IMR-90 (cell line): ENCODE measurements around the gene CTNNA2. TPM values are rescaled to one million over a fixed set of nuclear protein-coding genes. Genes with fewer than 3 reads are reported as not detected.

Experiments used
- ATAC-seq: fragments of 200-7000 bp; cut with Tn5 transposase; 2 replicates; pipeline ENCODE4 v1.9.1; 2020; ENCODE audit warnings: low read depth, mild to moderate bottlenecking, moderate library complexity
- BruUV-seq: library from RNA; stranded (reverse); fragments of 400-500 nt; replicated peaks from 2 replicates; lab custom pipeline; 2021; lab: Mats Ljungman, UMichigan
- CTCF ChIA-PET: fragments of 300-600 bp; formaldehyde crosslinking; extraction: SDS; loops from one replicate; lab custom pipeline; 2021; ENCODE audit warnings: antibody characterized with exemption; lab: Yijun Ruan, JAX
- POLR2A ChIA-PET: fragments of 300-600 bp; sonication (Branson Sonifier 250); formaldehyde crosslinking; loops from one replicate; lab custom pipeline; 2022; ENCODE audit warnings: antibody characterized with exemption; ENCODE audit not compliant: unreplicated experiment; lab: Charles Lee
- DNase-seq: peaks from one replicate; pipeline ENCODE4 v3.0.0; 2013
- H2AFZ ChIP-seq: replicated peaks from 2 replicates; pipeline ENCODE3; 2013; ENCODE audit warnings: low read length, mild to moderate bottlenecking; ENCODE audit not compliant: poor library complexity
- H2AK5ac ChIP-seq: 2 replicates; pipeline ENCODE4 v1.6.1; 2013; ENCODE audit warnings: low read depth, low read length, inconsistent platforms
- H2AK9ac ChIP-seq: replicated peaks from 2 replicates; pipeline ENCODE3; 2013; ENCODE audit warnings: mild to moderate bottlenecking, low read depth, low read length, moderate library complexity; ENCODE audit not compliant: poor library complexity
- H2BK120ac ChIP-seq: 2 replicates; pipeline ENCODE4 v1.6.1; 2013; ENCODE audit warnings: low read depth, low read length, inconsistent platforms
- H2BK15ac ChIP-seq: 3 replicates; pipeline ENCODE4 v1.6.1; 2013; ENCODE audit warnings: low read depth, low read length, inconsistent platforms
- H2BK20ac ChIP-seq: 2 replicates; pipeline ENCODE4 v1.6.1; 2013; ENCODE audit warnings: low read depth, mild to moderate bottlenecking, inconsistent platforms, low read length, moderate library complexity
- H2BK5ac ChIP-seq: 2 replicates; pipeline ENCODE4 v1.6.1; 2013; ENCODE audit warnings: mild to moderate bottlenecking, low read depth, low read length, inconsistent platforms; ENCODE audit not compliant: poor library complexity, severe bottlenecking
- H3K14ac ChIP-seq: replicated peaks from 2 replicates; pipeline ENCODE4 v1.6.1; 2013; ENCODE audit warnings: low read depth, low read length, inconsistent platforms
- H3K18ac ChIP-seq: 2 replicates; pipeline ENCODE4 v1.6.1; 2013; ENCODE audit warnings: low read depth, low read length, control low read depth
- H3K23ac ChIP-seq: 2 replicates; pipeline ENCODE4 v1.6.1; 2013; ENCODE audit warnings: low read depth, low read length, inconsistent platforms
- H3K27ac ChIP-seq: 2 replicates; pipeline ENCODE4 v1.5.1; 2013; ENCODE audit warnings: mild to moderate bottlenecking, control low read depth, low read length; ENCODE audit not compliant: insufficient read depth
- H3K27me3 ChIP-seq: 2 replicates; pipeline ENCODE4 v1.6.1; 2013; ENCODE audit warnings: low read length; ENCODE audit not compliant: control insufficient read depth, insufficient read depth
- H3K36me3 ChIP-seq: 2 replicates; pipeline ENCODE4 v1.6.1; 2013; ENCODE audit warnings: low read length, mixed read lengths; ENCODE audit not compliant: control insufficient read depth, insufficient read depth
- H3K4ac ChIP-seq: 2 replicates; pipeline ENCODE4 v1.6.1; 2013; ENCODE audit warnings: low read depth, low read length, inconsistent platforms
- H3K4me1 ChIP-seq: 2 replicates; pipeline ENCODE4 v1.6.1; 2013; ENCODE audit warnings: low read length, mixed read lengths; ENCODE audit not compliant: control insufficient read depth, insufficient read depth
- H3K4me2 ChIP-seq: 2 replicates; pipeline ENCODE4 v1.6.1; 2013; ENCODE audit warnings: low read depth, mild to moderate bottlenecking, control low read depth, low read length, moderate library complexity
- H3K4me3 ChIP-seq: 2 replicates; pipeline ENCODE4 v1.5.1; 2013; ENCODE audit warnings: low read depth, mild to moderate bottlenecking, control low read depth, low read length, moderate library complexity; ENCODE audit not compliant: insufficient read depth
- H3K56ac ChIP-seq: 2 replicates; pipeline ENCODE4 v1.6.1; 2013; ENCODE audit warnings: low read length, inconsistent platforms; ENCODE audit not compliant: insufficient read depth; ENCODE audit errors: extremely low read depth
- H3K79me1 ChIP-seq, 2 experiments: 2 replicates each; pipeline ENCODE4 v1.6.1; 2013; ENCODE audit warnings: low read length in 2 of 2, inconsistent platforms in 1 of 2, low read depth in 1 of 2
- H3K9ac ChIP-seq: 2 replicates; pipeline ENCODE4 v1.6.1; 2013; ENCODE audit warnings: low read depth, low read length, control low read depth
- H3K9me1 ChIP-seq: 2 replicates; pipeline ENCODE4 v1.6.1; 2013; ENCODE audit warnings: low read length, inconsistent platforms; ENCODE audit not compliant: insufficient read depth
- H3K9me3 ChIP-seq: 2 replicates; pipeline ENCODE4 v1.6.1; 2013; ENCODE audit warnings: low read length; ENCODE audit not compliant: control insufficient read depth, insufficient read depth
- H4K20me1 ChIP-seq: 2 replicates; pipeline ENCODE4 v1.6.1; 2013; ENCODE audit warnings: low read length, inconsistent platforms; ENCODE audit not compliant: insufficient read depth
- H4K5ac ChIP-seq: 2 replicates; pipeline ENCODE4 v1.6.1; 2013; ENCODE audit warnings: mild to moderate bottlenecking, low read depth, low read length, control low read depth
- H4K8ac ChIP-seq, 2 experiments: 2 replicates each; pipeline ENCODE4 v1.6.1; 2013; ENCODE audit warnings: low read depth in 2 of 2, low read length in 2 of 2, control low read depth in 1 of 2, inconsistent platforms in 1 of 2
- H4K91ac ChIP-seq: 2 replicates; pipeline ENCODE4 v1.6.1; 2013; ENCODE audit warnings: low read depth, low read length, inconsistent platforms; ENCODE audit not compliant: insufficient read depth
- BHLHE40 ChIP-seq: fragments of 150-350 bp; IDR thresholded peaks from 2 replicates; pipeline ENCODE4 v1.6.1; 2016; ENCODE audit warnings: mild to moderate bottlenecking, low read depth, low read length
- CEBPB ChIP-seq: IDR thresholded peaks from 2 replicates; pipeline ENCODE4 v1.6.1; 2012; ENCODE audit warnings: low read depth, low read length, improper control_type of control experiment
- CHD1 ChIP-seq: IDR thresholded peaks from 2 replicates; pipeline ENCODE4 v1.6.1; 2012; ENCODE audit warnings: low read depth, low read length, improper control_type of control experiment
- FOS ChIP-seq: fragments of 150-350 bp; IDR thresholded peaks from 2 replicates; pipeline ENCODE4 v1.6.1; 2016; ENCODE audit warnings: low read depth, low read length
- MAFK ChIP-seq: IDR thresholded peaks from 2 replicates; pipeline ENCODE4 v1.6.1; 2012; ENCODE audit warnings: low read depth, low read length, improper control_type of control experiment
- MAZ ChIP-seq: IDR thresholded peaks from 2 replicates; pipeline ENCODE4 v1.6.1; 2012; ENCODE audit warnings: low read depth, mild to moderate bottlenecking, low read length, improper control_type of control experiment, moderate library complexity, borderline replicate concordance
- MXI1 ChIP-seq: IDR thresholded peaks from 2 replicates; pipeline ENCODE4 v1.6.1; 2012; ENCODE audit warnings: low read depth, mild to moderate bottlenecking, low read length, moderate library complexity, borderline replicate concordance
- NFE2L2 ChIP-seq: fragments of 150-350 bp; IDR thresholded peaks from 2 replicates; pipeline ENCODE4 v1.6.1; 2016; ENCODE audit warnings: low read depth, mild to moderate bottlenecking, low read length
- POLR2A ChIP-seq: IDR thresholded peaks from 2 replicates; pipeline ENCODE4 v1.6.1; 2012; ENCODE audit warnings: mild to moderate bottlenecking, low read depth, low read length
- RAD21 ChIP-seq: IDR thresholded peaks from 2 replicates; pipeline ENCODE4 v1.6.1; 2012; ENCODE audit warnings: low read length, improper control_type of control experiment
- RCOR1 ChIP-seq: IDR thresholded peaks from 2 replicates; pipeline ENCODE4 v1.6.1; 2012; ENCODE audit warnings: mild to moderate bottlenecking, low read length, improper control_type of control experiment; ENCODE audit not compliant: insufficient replicate concordance
- RFX5 ChIP-seq: IDR thresholded peaks from 2 replicates; pipeline ENCODE4 v1.8.0; 2012; ENCODE audit warnings: low read depth, mild to moderate bottlenecking, low read length, moderate library complexity
- SMC3 ChIP-seq: fragments of 150-350 bp; IDR thresholded peaks from 2 replicates; pipeline ENCODE4 v1.6.1; 2016; ENCODE audit warnings: low read depth, mild to moderate bottlenecking, antibody characterized with exemption, low read length, moderate library complexity
- WGBS, 2 experiments: methylation state at CpG; one replicate each; pipeline versions ENCODE4 v1.1.5 to v1.1.7; 2013; ENCODE audit warnings: missing lambda C conversion rate in 2 of 2; ENCODE audit not compliant: insufficient read length in 1 of 2; ENCODE audit errors: extremely low coverage in 2 of 2; 5-methylcytosine and 5-hydroxymethylcytosine counted together
- dilution Hi-C: fragments of 300-500 bp; cut with HindIII; formaldehyde crosslinking; loops from one replicate; pipeline ENCODE4 v1.14.3; 2018; ENCODE audit warnings: low sequenced_read_pairs; ENCODE audit not compliant: unreplicated experiment
- in situ Hi-C: fragments of 300-500 bp; cut with MboI; formaldehyde crosslinking; loops from 3 replicates; pipeline ENCODE4 v1.14.3; 2019; ENCODE audit warnings: low sequenced_read_pairs, inconsistent platforms, mixed read lengths
- intact Hi-C: fragments of 100-400 bp; cut with micrococcal nuclease; formaldehyde crosslinking; loops from 2 replicates; pipeline ENCODE4 v1.10.0; 2022
- polyA plus RNA-seq, 3 experiments: library from polyadenylated mRNA; depleted of rRNA; stranded (reverse); fragments of >200 nt; gene quantifications; 2 replicates each; pipeline ENCODE4 v1.2.3, GENCODE V29; 2012; ENCODE audit warnings: low replicate concordance in 1 of 3
- total RNA-seq: library from RNA; depleted of rRNA; stranded (reverse); fragments of >200 nt; gene quantifications from 2 replicates; pipeline ENCODE4 v1.2.3, GENCODE V29; 2012
- TF ChIP-seq, protein P1 (sequence below): fragments of 150-350 bp; IDR thresholded peaks from 2 replicates; pipeline ENCODE4 v1.6.1; 2017; ENCODE audit warnings: mild to moderate bottlenecking, antibody characterized with exemption, low read length, low read depth
- TF ChIP-seq, protein P2 (sequence below): fragments of 150-350 bp; IDR thresholded peaks from 2 replicates; pipeline ENCODE4 v1.6.1; 2016; ENCODE audit warnings: low read depth, mild to moderate bottlenecking, low read length, moderate library complexity, borderline replicate concordance

CTNNA2 gene
- total and polyA plus RNA-seq, 2 of the 4 experiments (the other 2 are of a cell fraction), result not detected

DNA sequence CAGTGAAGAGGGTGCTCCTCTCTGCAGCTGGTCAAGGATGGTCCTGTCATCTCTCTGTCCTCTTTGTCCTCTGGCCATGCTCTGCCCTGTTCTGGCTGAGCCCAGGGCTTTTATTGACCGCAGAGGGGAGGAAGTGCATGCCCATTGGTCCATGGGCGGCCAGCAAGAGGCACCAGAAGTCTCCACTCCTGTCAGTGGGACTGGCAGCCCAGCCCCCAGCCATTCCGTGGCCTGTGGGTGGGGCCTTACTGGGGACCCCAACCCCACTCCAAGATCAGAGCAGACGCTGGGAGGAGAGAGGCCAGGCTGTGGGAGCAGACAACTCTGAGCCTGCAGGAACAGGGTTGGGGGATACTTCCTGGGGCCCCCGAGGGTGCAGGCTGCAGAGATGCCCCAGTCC lies 156.9 kb downstream of the CTNNA2 start:
- Histone ChIP-seq H2BK5ac (no peak overlapping the region), H3K23ac (no peak overlapping the region), H3K14ac (no peak overlapping the region), H2AK5ac (no peak overlapping the region), H3K36me3 (no peaks in the 10 kb centered on the region), H2AK9ac (no peak overlapping the region), H3K79me1 (no peaks in the 10 kb centered on the region), H2BK20ac (no peak overlapping the region), H3K56ac (no peak overlapping the region), H3K9ac (no peak overlapping the region), H3K4ac (no peak overlapping the region), H4K8ac (no peak overlapping the region), H3K4me1 (no peaks in the 10 kb centered on the region), H3K4me2 (no peak overlapping the region), H3K4me3 (no peak overlapping the region), H4K5ac (no peak overlapping the region), H3K27ac (no peak overlapping the region), H2BK120ac (no peak overlapping the region), H4K91ac (no peak overlapping the region), H4K20me1 (no peaks in the 10 kb centered on the region), H2BK15ac (no peak overlapping the region), H2AFZ (no peak overlapping the region), H3K18ac (no peak overlapping the region), H3K9me1 (no peaks in the 10 kb centered on the region), H3K27me3 (no peaks in the 10 kb centered on the region), H3K9me3 (no peaks in the 10 kb centered on the region)
- DNase-seq (no peak), ATAC-seq (no peak)
- TF ChIP-seq RAD21 (no peak), CHD1 (no peak), FOS (no peak), MXI1 (no peak), MAFK (no peak), RCOR1 (no peak), POLR2A (no peak), NFE2L2 (no peak), BHLHE40 (no peak), CEBPB (no peak), MAZ (no peak), SMC3 (no peak), RFX5 (no peak)
- TF ChIP-seq, protein P1, sequence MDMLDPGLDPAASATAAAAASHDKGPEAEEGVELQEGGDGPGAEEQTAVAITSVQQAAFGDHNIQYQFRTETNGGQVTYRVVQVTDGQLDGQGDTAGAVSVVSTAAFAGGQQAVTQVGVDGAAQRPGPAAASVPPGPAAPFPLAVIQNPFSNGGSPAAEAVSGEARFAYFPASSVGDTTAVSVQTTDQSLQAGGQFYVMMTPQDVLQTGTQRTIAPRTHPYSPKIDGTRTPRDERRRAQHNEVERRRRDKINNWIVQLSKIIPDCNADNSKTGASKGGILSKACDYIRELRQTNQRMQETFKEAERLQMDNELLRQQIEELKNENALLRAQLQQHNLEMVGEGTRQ, result no peak
- TF ChIP-seq, protein P2, sequence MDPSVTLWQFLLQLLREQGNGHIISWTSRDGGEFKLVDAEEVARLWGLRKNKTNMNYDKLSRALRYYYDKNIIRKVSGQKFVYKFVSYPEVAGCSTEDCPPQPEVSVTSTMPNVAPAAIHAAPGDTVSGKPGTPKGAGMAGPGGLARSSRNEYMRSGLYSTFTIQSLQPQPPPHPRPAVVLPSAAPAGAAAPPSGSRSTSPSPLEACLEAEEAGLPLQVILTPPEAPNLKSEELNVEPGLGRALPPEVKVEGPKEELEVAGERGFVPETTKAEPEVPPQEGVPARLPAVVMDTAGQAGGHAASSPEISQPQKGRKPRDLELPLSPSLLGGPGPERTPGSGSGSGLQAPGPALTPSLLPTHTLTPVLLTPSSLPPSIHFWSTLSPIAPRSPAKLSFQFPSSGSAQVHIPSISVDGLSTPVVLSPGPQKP, result no peak
- dilution Hi-C loops, result no loop called here
- ChIA-PET POLR2A (no interaction called here), CTCF (no interaction called here)
- no CpG with 5 or more reads among the region's 5 CpGs for WGBS, 2 experiments
- BruUV-seq, result no TSS peak
- intact Hi-C loops, result no loop called here
- in situ Hi-C loops, result loop anchor here (25.0 kb wide), 1 partner anchor 93 kb away; no protein-coding TSS in a partner anchor
